ENCODE data around the gene LRRC1.

LRRC1 gene

DNA sequence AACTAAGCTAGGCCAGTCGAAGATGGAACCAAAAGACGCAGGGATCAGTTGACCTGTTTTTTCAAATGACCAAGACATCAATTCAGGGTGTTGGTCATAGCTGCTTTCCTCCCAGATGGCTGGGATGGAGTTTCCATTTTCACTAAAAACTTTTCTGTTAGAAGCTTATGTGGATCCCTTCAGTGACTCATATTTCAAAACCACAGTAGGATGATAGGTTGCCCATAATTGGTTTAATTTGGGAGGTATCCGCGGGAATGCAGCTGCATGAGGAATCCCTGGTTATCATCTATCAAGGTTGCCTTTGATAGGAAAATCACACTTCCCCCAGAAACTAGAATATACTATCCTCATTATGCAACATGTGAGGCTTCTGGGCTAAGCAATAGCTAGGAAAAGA, 165.5 kb downstream of the LRRC1 start:
- Histone ChIP-seq H3K27ac (ENCODE audit: insufficient read depth, low read length, poor library complexity, severe bottlenecking) (no peak overlapping the region), H3K4me1 (ENCODE audit: control insufficient read depth, insufficient read depth, low read length, poor library complexity, severe bottlenecking) (no peaks in the 10 kb centered on the region), H3K27me3 (replicated peaks; ENCODE audit: control insufficient read depth, insufficient read depth, low read length, poor library complexity, severe bottlenecking) (no peaks in the 10 kb centered on the region), H3K4me3 (ENCODE audit: insufficient read depth, low read depth, low read length, poor library complexity, severe bottlenecking) (no peak overlapping the region), H3K9me3 (ENCODE audit: control insufficient read depth, low read length) (no peaks in the 10 kb centered on the region), H3K36me3 (ENCODE audit: control insufficient read depth, insufficient read depth, low read length) (no peaks in the 10 kb centered on the region)
- DNase-seq, result no peak

DNA sequence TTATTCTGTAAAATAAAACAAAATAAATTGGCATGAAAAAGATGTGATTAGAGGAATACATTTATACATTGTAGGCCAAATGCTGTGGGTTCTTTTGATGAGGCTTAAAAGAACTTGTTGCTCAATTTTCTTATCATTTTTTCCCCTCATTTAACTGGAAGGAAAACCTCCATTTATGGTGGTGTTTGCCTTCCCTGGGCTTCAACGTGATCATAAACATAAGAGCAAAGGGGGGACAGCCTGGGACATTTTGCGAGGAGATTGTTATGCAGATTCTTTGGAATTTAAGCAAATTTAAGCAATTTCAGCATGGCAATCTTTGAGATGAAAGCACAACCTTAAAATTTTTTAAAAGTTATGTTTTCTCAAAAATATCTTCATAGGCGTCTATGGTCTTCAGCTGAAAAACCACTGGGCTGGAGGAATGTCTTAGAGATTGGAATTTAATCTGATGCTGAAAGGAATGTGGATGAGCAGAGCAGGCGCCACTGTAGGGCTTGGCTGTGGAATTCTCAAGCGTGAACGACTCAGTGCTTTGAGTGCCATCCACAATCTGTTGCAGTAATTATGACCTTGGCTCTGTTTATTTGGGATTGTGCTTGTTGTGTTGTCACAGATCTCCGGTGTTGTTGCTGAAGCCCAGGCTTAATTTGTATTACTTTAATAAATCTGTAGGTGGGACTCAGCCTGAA, 167.0 kb downstream of the LRRC1 start:
- no peaks in the 10 kb centered on the region for H3K27me3 ChIP-seq (replicated peaks; ENCODE audit: control insufficient read depth, insufficient read depth, low read length, poor library complexity, severe bottlenecking)
- DNase-seq, result no peak
- H3K4me3 ChIP-seq (ENCODE audit: insufficient read depth, low read depth, low read length, poor library complexity, severe bottlenecking), result no peak overlapping the region
- no peaks in the 10 kb centered on the region for H3K9me3 ChIP-seq (ENCODE audit: control insufficient read depth, low read length)
- no peaks in the 10 kb centered on the region for H3K36me3 ChIP-seq (ENCODE audit: control insufficient read depth, insufficient read depth, low read length)
- H3K27ac ChIP-seq (ENCODE audit: insufficient read depth, low read length, poor library complexity, severe bottlenecking), result no peak overlapping the region
- H3K4me1 ChIP-seq (ENCODE audit: control insufficient read depth, insufficient read depth, low read length, poor library complexity, severe bottlenecking), result no peaks in the 10 kb centered on the region

DNA sequence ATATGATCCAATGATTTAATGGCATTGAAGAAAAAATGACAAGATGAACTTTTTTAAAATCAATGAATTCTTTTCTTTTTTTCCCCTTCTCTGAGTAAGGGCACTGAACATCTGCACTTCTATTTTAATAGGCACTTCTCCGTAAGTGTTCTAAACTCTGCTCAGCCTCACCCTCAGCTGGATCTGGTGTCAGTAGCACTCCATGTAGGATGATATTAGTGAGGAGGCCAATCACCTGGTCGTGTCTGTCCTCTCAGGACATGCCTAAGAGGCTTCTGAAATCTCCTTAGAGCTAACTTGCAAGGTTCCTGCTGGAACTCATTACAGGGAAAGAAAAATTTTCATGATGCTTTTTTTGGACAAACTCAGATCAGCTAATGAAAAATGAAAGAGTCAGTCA, 167.8 kb downstream of the LRRC1 start:
- no peaks in the 10 kb centered on the region for H3K4me1 ChIP-seq (ENCODE audit: control insufficient read depth, insufficient read depth, low read length, poor library complexity, severe bottlenecking)
- H3K27me3 ChIP-seq (replicated peaks; ENCODE audit: control insufficient read depth, insufficient read depth, low read length, poor library complexity, severe bottlenecking), result no peaks in the 10 kb centered on the region
- DNase-seq, result no peak
- no peak overlapping the region for H3K27ac ChIP-seq (ENCODE audit: insufficient read depth, low read length, poor library complexity, severe bottlenecking)
- no peaks in the 10 kb centered on the region for H3K36me3 ChIP-seq (ENCODE audit: control insufficient read depth, insufficient read depth, low read length)
- no peak overlapping the region for H3K4me3 ChIP-seq (ENCODE audit: insufficient read depth, low read depth, low read length, poor library complexity, severe bottlenecking)
- H3K9me3 ChIP-seq (ENCODE audit: control insufficient read depth, low read length), result no peaks in the 10 kb centered on the region

DNA sequence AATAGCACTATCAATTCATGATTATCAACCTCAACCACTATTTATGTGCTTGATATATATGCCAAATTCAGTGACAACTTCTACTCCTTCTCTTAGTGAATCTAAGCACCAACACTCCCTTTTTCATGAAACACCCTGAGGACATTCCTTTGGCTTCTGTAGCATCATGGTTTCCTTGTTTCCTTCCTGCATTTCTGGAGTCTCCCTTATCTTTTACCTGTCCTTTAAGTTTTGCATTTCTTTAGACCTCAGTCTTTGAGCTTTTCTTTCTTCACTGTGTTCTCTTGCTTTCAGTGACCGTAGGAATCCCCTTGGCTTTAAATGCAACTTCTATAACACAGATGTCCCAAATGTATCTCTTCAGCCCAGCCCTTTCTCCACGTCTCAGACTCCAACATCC, 172.6 kb downstream of the LRRC1 start:
- Histone ChIP-seq H3K27ac (ENCODE audit: insufficient read depth, low read length, poor library complexity, severe bottlenecking) (no peak overlapping the region), H3K27me3 (replicated peaks; ENCODE audit: control insufficient read depth, insufficient read depth, low read length, poor library complexity, severe bottlenecking) (no peaks in the 10 kb centered on the region), H3K36me3 (ENCODE audit: control insufficient read depth, insufficient read depth, low read length) (no peaks in the 10 kb centered on the region), H3K4me3 (ENCODE audit: insufficient read depth, low read depth, low read length, poor library complexity, severe bottlenecking) (no peak overlapping the region), H3K4me1 (ENCODE audit: control insufficient read depth, insufficient read depth, low read length, poor library complexity, severe bottlenecking) (no peaks in the 10 kb centered on the region), H3K9me3 (ENCODE audit: control insufficient read depth, low read length) (no peaks in the 10 kb centered on the region)
- DNase-seq, result no peak
